HG02981 (cell line): Measurements from ENCODE around the gene CACNA1C.
"Not testable (repeated sequence)": the region's sequence is repeated elsewhere in the genome, so short reads cannot be mapped to it uniquely, and the experiment has no call there.

ENCODE experiments used
- ATAC-seq: cut with Tn5 transposase; IDR thresholded peaks from one replicate; pipeline ENCODE4 v1.9.1; 2021; ENCODE audit warnings: mild to moderate bottlenecking, moderate library complexity; ENCODE audit not compliant: unreplicated experiment

CACNA1C gene

GRCh38 chr12:2490831-2491230, 438.0 kb downstream of the CACNA1C start:
- no peak for ATAC-seq

GRCh38 chr12:2491349-2491748, 438.6 kb downstream of the CACNA1C start:
- ATAC-seq = not testable (repeated sequence)

GRCh38 chr12:2492236-2492635, 439.4 kb downstream of the CACNA1C start:
- ATAC-seq = no peak

GRCh38 chr12:2493086-2493485, 440.3 kb downstream of the CACNA1C start:
- ATAC-seq = no peak

GRCh38 chr12:2494486-2495192, 441.9 kb downstream of the CACNA1C start:
- no peak for ATAC-seq

- ATAC-seq = no peak
These were observed 442.8 kb downstream of the CACNA1C start for GRCh38 chr12:2495417-2496112.

GRCh38 chr12:2498964-2499500, 446.2 kb downstream of the CACNA1C start:
- no peak for ATAC-seq

GRCh38 chr12:2501464-2502191, 448.8 kb downstream of the CACNA1C start:
- ATAC-seq = no peak

GRCh38 chr12:2503036-2503435, 450.2 kb downstream of the CACNA1C start:
- ATAC-seq = no peak

GRCh38 chr12:2503762-2504161, 451.0 kb downstream of the CACNA1C start:
- ATAC-seq = no peak

GRCh38 chr12:2504577-2504976, 451.8 kb downstream of the CACNA1C start:
- ATAC-seq = no peak

GRCh38 chr12:2507814-2508213, 455.0 kb downstream of the CACNA1C start:
- ATAC-seq = no peak

- no peak for ATAC-seq
These were observed 456.4 kb downstream of the CACNA1C start for GRCh38 chr12:2509137-2509536.

- ATAC-seq = no peak
These were observed 457.3 kb downstream of the CACNA1C start for GRCh38 chr12:2510045-2510444.

- ATAC-seq = no peak
These were observed 460.6 kb downstream of the CACNA1C start for GRCh38 chr12:2513141-2514037.

- ATAC-seq = no peak
These were observed 461.2 kb downstream of the CACNA1C start for GRCh38 chr12:2514038-2514340.

GRCh38 chr12:2520722-2521246, 468.0 kb downstream of the CACNA1C start:
- ATAC-seq = no peak

- no peak for ATAC-seq
These were observed 470.5 kb downstream of the CACNA1C start for GRCh38 chr12:2523317-2523716.

GRCh38 chr12:2523844-2524243, 471.1 kb downstream of the CACNA1C start:
- no peak for ATAC-seq

GRCh38 chr12:2526371-2526770, 473.6 kb downstream of the CACNA1C start:
- no peak for ATAC-seq
